NCI-H1436 (cell line): ENCODE measurements around the gene CLASP2.
"Not testable (repeated sequence)": the region's sequence is repeated elsewhere in the genome, so short reads cannot be mapped to it uniquely, and the experiment has no call there.

ENCODE experiments used
- DNase-seq: peaks from one replicate; lab custom pipeline; 2025; lab: John Stamatoyannopoulos, UW

Gene CLASP2

GRCh38 chr3:33453331-33453761 lies 264.7 kb downstream of the CLASP2 start:
- DNase-seq = no peak

- not testable (repeated sequence) for DNase-seq
Observed at GRCh38 chr3:33451994-33452393, 266.1 kb downstream of the CLASP2 start.

GRCh38 chr3:33447958-33448357 lies 270.1 kb downstream of the CLASP2 start:
- DNase-seq = no peak

- not testable (repeated sequence) for DNase-seq
Observed at GRCh38 chr3:33447256-33447625, 270.8 kb downstream of the CLASP2 start.
